Right lobe of liver (tissue), 6 donors: ENCODE results near the gene SPINK1. TPM values are rescaled to one million over a fixed set of nuclear protein-coding genes. Genes with fewer than 3 reads are reported as not detected.

ENCODE experiments used
- ATAC-seq, 4 donors: fragments of 200-7000 bp; cut with Tn5 transposase; one replicate each; pipeline ENCODE4 v1.9.1; 2020; ENCODE audit warnings: mild to moderate bottlenecking in 4 of 4, moderate library complexity in 4 of 4
- DNase-seq, 3 donors: peaks; one replicate each; pipeline ENCODE4 v3.0.0-alpha.2; 2020
- H3K27ac ChIP-seq, 3 donors: fragments of 200-600 bp; one replicate each; pipeline ENCODE4 v1.8.0; 2022
- H3K27me3 ChIP-seq, 2 donors: fragments of 200-600 bp; one replicate each; pipeline ENCODE4 v1.8.0; 2022
- H3K36me3 ChIP-seq, 4 donors: fragments of 200-600 bp; sonication (generic) in 1 of 4; one replicate each; pipeline versions ENCODE4 v1.5.1 to v1.8.0; 2017 to 2022; ENCODE audit warnings: control low read depth in 1 of 4
- H3K4me1 ChIP-seq, 4 donors: fragments of 200-600 bp; sonication (generic) in 1 of 4; one replicate each; pipeline versions ENCODE4 v1.5.1 to v1.8.0; 2017 to 2022; ENCODE audit warnings: control low read depth in 1 of 4
- H3K4me3 ChIP-seq, 3 donors: fragments of 200-600 bp; one replicate each; pipeline ENCODE4 v1.8.0; 2022
- H3K9me3 ChIP-seq, 4 donors: fragments of 200-600 bp; sonication (generic) in 1 of 4; one replicate each; pipeline versions ENCODE4 v1.5.1 to v1.8.0; 2017 to 2022; ENCODE audit warnings: control low read depth in 1 of 4
- CTCF ChIP-seq, 4 donors: fragments of 200-600 bp in 3 of 4; fragments of 450-650 bp in 1 of 4; IDR thresholded peaks; one replicate each; pipeline versions ENCODE4 v1.5.1 to v1.8.0; 2016 to 2022; ENCODE audit warnings: antibody characterized with exemption in 4 of 4, mild to moderate bottlenecking in 2 of 4
- POLR2A ChIP-seq: fragments of 450-650 bp; IDR thresholded peaks from one replicate; pipeline ENCODE4 v1.6.1; 2017; ENCODE audit warnings: antibody characterized with exemption, mild to moderate bottlenecking
- WGBS: methylation state at CpG from one replicate; pipeline ENCODE4 v1.1.6; 2018; ENCODE audit warnings: low coverage, low lambda C conversion rate; ENCODE audit not compliant: insufficient coverage; ENCODE audit errors: missing lambda C conversion rate; 5-methylcytosine and 5-hydroxymethylcytosine counted together
- intact Hi-C, 2 donors: fragments of 100-400 bp; cut with DNase I; formaldehyde crosslinking; loops; one replicate each; pipeline versions ENCODE4 v1.11.2 to v1.14.1; 2022
- total RNA-seq, 6 experiments: library from RNA; depleted of rRNA in 2 of 6; stranded (reverse); fragments of >200 nt in 2 of 6; fragmentation: NEBNext Ultra II Directional in 3 of 6; extraction: Animal tissue kit (Norgen Biotek cat#: 25700) in 3 of 6; gene quantifications; one replicate each; pipeline versions ENCODE4 v1.1.0 to v1.2.4, GENCODE V29; 2016 to 2023
- donor health status: DM: no; HTN: yes; CAD: no.
- donor health status: DM: no; HTN: no; CAD: no.
- donor health status: DM: no; HTN: no; CAD: no.
- donor health status: DM: no; HTN: yes; CAD: no.
- donor health status: DM: no; HTN: yes; CAD: no.

SPINK1 gene
- total RNA-seq, 6 experiments from 2014 or later: 11.9 to 823 (median 161) TPM

- WGBS: 52% methylated on average over 11 of the region's 11 CpGs
- no peaks in the 10 kb centered on the region for H3K9me3 ChIP-seq
- ATAC-seq (peak in 2 of 4 donors; percentile 30 to 50), DNase-seq (no peak)
- no peak overlapping the region for H3K4me3 ChIP-seq
- H3K36me3 ChIP-seq: no peaks in the 10 kb centered on the region
- intact Hi-C loops: no loop called here
- peaks cover 0 to under 1% (median 0%) of the 10 kb centered on the region in 4 donors for H3K4me1 ChIP-seq
- no peak overlapping the region for H3K27ac ChIP-seq
- H3K27me3 ChIP-seq: no peaks in the 10 kb centered on the region
- TF ChIP-seq CTCF (IDR thresholded peaks at IDR 0.05) (no peak), POLR2A (no peak)
Measured at GRCh38 chr5:147854894-147855773, 23.7 kb upstream of the SPINK1 start.

DNA sequence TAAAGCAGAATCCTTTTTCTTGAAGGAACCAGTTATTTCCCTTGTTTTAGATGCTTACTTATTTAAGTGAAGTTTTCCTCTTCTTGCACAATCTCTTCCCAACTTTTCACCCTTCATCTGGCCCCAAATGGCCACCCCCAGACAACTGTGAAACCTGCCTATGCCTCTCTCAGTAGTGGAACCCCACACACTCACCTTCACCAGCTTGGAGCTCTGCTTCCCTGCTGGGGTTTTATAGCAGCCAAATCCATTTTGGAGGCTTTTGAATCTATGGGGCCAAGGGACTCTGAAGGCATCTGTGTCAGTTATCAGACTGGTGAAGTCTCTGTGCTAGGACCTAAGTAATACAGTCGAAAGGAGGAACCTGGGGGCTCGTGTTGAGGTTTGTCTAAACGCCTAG lies 22.9 kb upstream of the SPINK1 start:
- Histone ChIP-seq H3K4me1 (no peaks in the 10 kb centered on the region), H3K27me3 (no peaks in the 10 kb centered on the region), H3K4me3 (no peak overlapping the region), H3K27ac (no peak overlapping the region), H3K9me3 (no peaks in the 10 kb centered on the region), H3K36me3 (no peaks in the 10 kb centered on the region)
- TF ChIP-seq POLR2A (no peak), CTCF (IDR thresholded peaks at IDR 0.05) (no peak)
- intact Hi-C loops: no loop called here
- no peak for ATAC-seq
- DNase-seq: no peak
- WGBS: 52% methylated on average over 3 of the region's 3 CpGs

GRCh38 chr5:147853372-147853987 lies 22.0 kb upstream of the SPINK1 start:
- DNase-seq: no peak
- TF ChIP-seq POLR2A (no peak), CTCF (IDR thresholded peaks at IDR 0.05) (no peak)
- 59% methylated on average over 3 of the region's 3 CpGs for WGBS
- Histone ChIP-seq H3K27ac (no peak overlapping the region), H3K4me3 (no peak overlapping the region), H3K27me3 (no peaks in the 10 kb centered on the region), H3K36me3 (no peaks in the 10 kb centered on the region), H3K4me1 (no peaks in the 10 kb centered on the region), H3K9me3 (no peaks in the 10 kb centered on the region)
- intact Hi-C loops: no loop called here
- ATAC-seq: no peak

GRCh38 chr5:147852365-147852764 lies 20.9 kb upstream of the SPINK1 start:
- no peaks in the 10 kb centered on the region for H3K9me3 ChIP-seq
- WGBS: 75% methylated on average over 2 of the region's 3 CpGs
- intact Hi-C loops: no loop called here
- H3K36me3 ChIP-seq: no peaks in the 10 kb centered on the region
- ATAC-seq (no peak), DNase-seq (no peak)
- TF ChIP-seq POLR2A (no peak), CTCF (IDR thresholded peaks at IDR 0.05) (no peak)
- no peak overlapping the region for H3K27ac ChIP-seq
- H3K4me3 ChIP-seq: no peak overlapping the region
- no peaks in the 10 kb centered on the region for H3K27me3 ChIP-seq
- no peaks in the 10 kb centered on the region for H3K4me1 ChIP-seq
